GM18861 (cell line): ENCODE measurements around the gene WBP2NL.
"Not testable (repeated sequence)": the region's sequence is repeated elsewhere in the genome, so short reads cannot be mapped to it uniquely, and the experiment has no call there.

Source experiments
- ATAC-seq: cut with Tn5 transposase; IDR thresholded peaks from one replicate; pipeline ENCODE4 v1.9.1; 2021; ENCODE audit not compliant: unreplicated experiment

WBP2NL gene

GRCh38 chr22:41998361-41999261 lies at the start of gene WBP2NL:
WBP2NL (plus strand) TSS chr22:41998788; CDS start chr22:41998819, 31 bp downstream.
- ATAC-seq, result peak; percentile 58

GRCh38 chr22:41948928-41949296 lies 49.7 kb upstream of the WBP2NL start:
- not testable (repeated sequence) for ATAC-seq

GRCh38 chr22:41949297-41949965 lies 49.2 kb upstream of the WBP2NL start:
- no peak for ATAC-seq

- no peak for ATAC-seq
Measured at GRCh38 chr22:41951898-41952474, 46.6 kb upstream of the WBP2NL start, which contains the start of gene SMIM45. SMIM45 (plus strand) TSS chr22:41952150.

GRCh38 chr22:41952713-41953112 lies 45.9 kb upstream of the WBP2NL start:
- no peak for ATAC-seq

- no peak for ATAC-seq
Measured at GRCh38 chr22:41957941-41958556, 40.5 kb upstream of the WBP2NL start.

GRCh38 chr22:41963453-41964111 lies 35.0 kb upstream of the WBP2NL start:
- ATAC-seq, result no peak

- no peak for ATAC-seq
Measured at GRCh38 chr22:41964112-41964491, 34.5 kb upstream of the WBP2NL start.

- no peak for ATAC-seq
Measured at GRCh38 chr22:41966225-41966606, 32.4 kb upstream of the WBP2NL start.

GRCh38 chr22:41966607-41967240 lies 31.9 kb upstream of the WBP2NL start:
- ATAC-seq, result no peak

- ATAC-seq, result no peak
Measured at GRCh38 chr22:41968601-41969000, 30.0 kb upstream of the WBP2NL start.

- no peak for ATAC-seq
Measured at GRCh38 chr22:41969110-41969646, 29.4 kb upstream of the WBP2NL start, which contains the start of gene SEPTIN3. SEPTIN3 (plus strand) TSS chr22:41969443; CDS start chr22:41971493, 2,050 bp downstream.

- ATAC-seq, result no peak
Measured at GRCh38 chr22:41970601-41971000, 28.0 kb upstream of the WBP2NL start.

GRCh38 chr22:41971431-41971830 lies 27.2 kb upstream of the WBP2NL start:
- ATAC-seq, result no peak

- no peak for ATAC-seq
Measured at GRCh38 chr22:41974691-41975290, 23.8 kb upstream of the WBP2NL start.

- no peak for ATAC-seq
Measured at GRCh38 chr22:41975299-41976069, 23.1 kb upstream of the WBP2NL start.

- ATAC-seq, result no peak
Measured at GRCh38 chr22:41976070-41976901, 22.3 kb upstream of the WBP2NL start.

- no peak for ATAC-seq
Measured at GRCh38 chr22:41976961-41977566, 21.5 kb upstream of the WBP2NL start.
